G401.6 (cell line): Measurements from ENCODE around the gene ADAM19.

Experiments
- FAIRE-seq: peaks from 2 replicates; lab custom pipeline; 2012; peaks lifted over from hg19 to GRCh38; lab: Jason Lieb, UNC

Gene ADAM19

GRCh38 chr5:157513182-157513581 is 62.4 kb downstream of the ADAM19 start:
- no peak for FAIRE-seq

- no peak for FAIRE-seq
Observed at GRCh38 chr5:157511651-157512644, 63.6 kb downstream of the ADAM19 start.

- no peak for FAIRE-seq
Observed at GRCh38 chr5:157510682-157511081, 64.9 kb downstream of the ADAM19 start.

GRCh38 chr5:157509587-157509986 is 66.0 kb downstream of the ADAM19 start:
- no peak for FAIRE-seq

GRCh38 chr5:157509093-157509492 is 66.5 kb downstream of the ADAM19 start:
- no peak for FAIRE-seq

- no peak for FAIRE-seq
Observed at GRCh38 chr5:157506981-157507780, 68.4 kb downstream of the ADAM19 start.

GRCh38 chr5:157506066-157506590 is 69.4 kb downstream of the ADAM19 start:
- no peak for FAIRE-seq

- no peak for FAIRE-seq
Observed at GRCh38 chr5:157505496-157505895, 70.1 kb downstream of the ADAM19 start.

- no peak for FAIRE-seq
Observed at GRCh38 chr5:157504053-157504452, 71.5 kb downstream of the ADAM19 start.

- no peak for FAIRE-seq
Observed at GRCh38 chr5:157502143-157502647, 73.4 kb downstream of the ADAM19 start.

- no peak for FAIRE-seq
Observed at GRCh38 chr5:157497875-157498611, 77.5 kb downstream of the ADAM19 start.

- FAIRE-seq, result no peak
Observed at GRCh38 chr5:157496864-157497263, 78.7 kb downstream of the ADAM19 start.

GRCh38 chr5:157494178-157494832 is 81.3 kb downstream of the ADAM19 start:
- no peak for FAIRE-seq

- FAIRE-seq, result no peak
Observed at GRCh38 chr5:157492886-157493285, 82.7 kb downstream of the ADAM19 start.

- FAIRE-seq, result no peak
Observed at GRCh38 chr5:157491471-157491995, 84.0 kb downstream of the ADAM19 start.

GRCh38 chr5:157487358-157487757 is 88.2 kb downstream of the ADAM19 start:
- no peak for FAIRE-seq

- no peak for FAIRE-seq
Observed at GRCh38 chr5:157486861-157487260, 88.7 kb downstream of the ADAM19 start.

- no peak for FAIRE-seq
Observed at GRCh38 chr5:157486221-157486681, 89.3 kb downstream of the ADAM19 start.

GRCh38 chr5:157485811-157486210 is 89.8 kb downstream of the ADAM19 start:
- FAIRE-seq, result no peak

- FAIRE-seq, result no peak
Observed at GRCh38 chr5:157485340-157485739, 90.2 kb downstream of the ADAM19 start.

- no peak for FAIRE-seq
Observed at GRCh38 chr5:157484768-157485167, 90.8 kb downstream of the ADAM19 start.
